ENCODE results near the gene PEX26.
"Not testable (repeated sequence)": the region's sequence is repeated elsewhere in the genome, so short reads cannot be mapped to it uniquely, and the experiment has no call there.

The PEX26 gene

GRCh38 chr22:18056807-18057474, 20.8 kb upstream of the PEX26 start:
- DNase-seq (ENCODE audit: low read depth), result no peak

- no peak for DNase-seq (ENCODE audit: low read depth)
These were observed 20.1 kb upstream of the PEX26 start for GRCh38 chr22:18057568-18058209.

- no peak for DNase-seq (ENCODE audit: low read depth)
These were observed 19.3 kb upstream of the PEX26 start for GRCh38 chr22:18058371-18059093.

GRCh38 chr22:18059094-18059417, 18.7 kb upstream of the PEX26 start:
- no peak for DNase-seq (ENCODE audit: low read depth)

DNA sequence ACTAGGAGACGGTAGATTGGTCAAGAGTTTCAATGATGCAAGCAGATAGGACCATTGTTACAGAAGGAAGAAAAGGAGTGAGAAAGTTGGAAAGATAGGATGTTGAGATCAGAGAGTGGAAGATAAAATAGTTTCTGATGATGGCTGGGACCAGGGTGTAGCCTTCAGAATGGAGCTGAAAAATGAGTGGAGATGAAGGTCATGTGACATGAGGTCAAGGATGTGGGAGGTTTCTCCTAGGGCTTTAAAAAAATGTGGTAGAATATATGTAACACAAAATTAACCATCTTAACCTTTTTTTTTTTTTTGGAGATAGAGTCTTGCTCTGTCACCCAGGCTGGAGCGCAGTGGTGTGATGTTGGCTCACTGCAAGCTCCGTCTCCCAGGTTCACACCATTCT, 18.3 kb upstream of the PEX26 start:
- no peak for DNase-seq (ENCODE audit: low read depth)

DNA sequence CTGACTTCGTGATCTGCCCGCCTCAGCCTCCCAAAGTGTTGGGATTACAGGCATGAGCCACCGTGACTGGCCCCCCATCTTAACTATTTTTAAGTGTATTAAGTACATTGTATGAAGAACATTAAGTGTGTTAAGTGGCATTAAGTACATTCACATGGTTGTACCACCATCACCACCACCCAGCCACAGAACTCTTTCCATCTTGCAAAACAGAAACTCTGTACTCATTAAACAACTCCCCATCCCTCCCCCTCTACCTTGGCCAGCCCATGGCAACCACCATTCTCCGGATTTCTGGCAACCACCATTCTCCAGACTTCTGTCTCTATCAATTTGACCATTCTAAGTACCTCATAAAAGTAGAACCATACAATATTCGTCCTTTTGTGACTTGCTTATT, 17.8 kb upstream of the PEX26 start:
- DNase-seq (ENCODE audit: low read depth), result no peak

DNA sequence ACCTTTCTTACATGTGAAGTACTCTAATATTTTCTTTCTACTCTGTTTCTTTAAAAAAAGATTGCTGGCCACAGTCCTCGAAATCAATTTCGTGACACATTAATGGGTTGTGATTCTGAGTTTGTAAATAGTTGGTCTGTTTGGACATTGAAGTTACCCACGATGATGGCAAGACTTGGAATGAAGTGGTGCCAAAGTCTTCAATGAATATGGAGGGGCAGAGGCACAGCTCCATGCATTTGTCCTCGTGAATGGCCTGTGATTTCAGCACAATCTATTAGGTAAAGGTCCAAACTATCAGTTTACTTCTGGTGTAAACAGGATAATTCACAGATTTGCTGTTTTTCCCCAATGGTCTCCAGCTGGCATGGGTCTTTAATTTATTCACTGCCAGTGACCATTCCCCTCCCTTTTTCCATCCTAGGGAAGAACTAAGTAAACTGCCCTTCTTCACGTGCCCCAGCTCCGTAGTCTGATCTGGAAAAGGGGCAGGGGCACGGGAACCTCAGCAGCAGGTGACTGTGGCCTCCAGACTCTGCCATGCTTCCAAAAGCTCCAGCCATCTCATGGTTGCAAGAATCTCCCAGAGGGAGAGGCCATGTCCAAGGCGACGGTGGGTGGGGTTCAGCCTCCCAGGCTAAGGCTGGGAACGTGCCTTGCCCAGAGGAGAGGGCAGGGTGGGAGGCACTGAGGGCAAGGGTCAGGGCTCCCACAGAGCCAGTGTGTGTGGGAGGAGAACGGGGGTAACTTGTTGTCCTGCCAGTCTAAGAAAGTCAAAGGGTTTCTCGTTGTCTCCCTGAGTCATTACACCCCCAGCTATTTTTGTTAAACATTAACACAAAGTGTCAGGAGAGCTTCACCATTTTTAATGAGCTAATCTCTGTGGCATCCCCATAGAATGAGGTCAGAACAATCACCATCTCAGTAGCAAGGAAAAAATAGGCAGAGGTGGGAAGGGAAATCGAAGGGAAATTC, 16.9 kb upstream of the PEX26 start:
- DNase-seq (ENCODE audit: low read depth), result no peak

- DNase-seq (ENCODE audit: low read depth), result no peak
These were observed 15.4 kb upstream of the PEX26 start for GRCh38 chr22:18062421-18062820.

GRCh38 chr22:18063306-18063705, 14.5 kb upstream of the PEX26 start:
- DNase-seq (ENCODE audit: low read depth), result no peak

DNA sequence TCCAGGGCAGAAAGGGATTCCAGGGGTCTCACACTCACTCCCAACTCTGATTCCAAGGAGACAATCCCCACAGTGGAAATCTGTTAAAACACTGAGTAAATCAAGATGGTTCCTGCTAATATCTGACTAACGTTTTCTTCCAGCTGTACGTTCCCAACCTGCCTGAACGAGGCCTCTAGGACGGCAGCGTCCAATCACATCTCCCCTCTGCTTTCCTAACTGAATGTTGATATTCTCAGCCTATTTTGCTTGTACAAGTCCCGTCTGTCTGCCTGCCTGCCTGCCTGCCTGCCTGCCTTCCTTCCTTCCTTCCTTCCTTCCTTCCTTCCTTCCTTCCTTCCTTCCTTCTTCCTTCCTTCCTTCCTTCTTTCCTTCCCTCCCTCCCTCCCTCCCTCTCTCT, 14.1 kb upstream of the PEX26 start:
- not testable (repeated sequence) for DNase-seq (ENCODE audit: low read depth)

GRCh38 chr22:18064636-18065035, 13.2 kb upstream of the PEX26 start:
- no peak for DNase-seq (ENCODE audit: low read depth)

- no peak for DNase-seq (ENCODE audit: low read depth)
These were observed 12.5 kb upstream of the PEX26 start for GRCh38 chr22:18065256-18065655.

GRCh38 chr22:18066181-18066859, 11.5 kb upstream of the PEX26 start:
- no peak for DNase-seq (ENCODE audit: low read depth)

DNA sequence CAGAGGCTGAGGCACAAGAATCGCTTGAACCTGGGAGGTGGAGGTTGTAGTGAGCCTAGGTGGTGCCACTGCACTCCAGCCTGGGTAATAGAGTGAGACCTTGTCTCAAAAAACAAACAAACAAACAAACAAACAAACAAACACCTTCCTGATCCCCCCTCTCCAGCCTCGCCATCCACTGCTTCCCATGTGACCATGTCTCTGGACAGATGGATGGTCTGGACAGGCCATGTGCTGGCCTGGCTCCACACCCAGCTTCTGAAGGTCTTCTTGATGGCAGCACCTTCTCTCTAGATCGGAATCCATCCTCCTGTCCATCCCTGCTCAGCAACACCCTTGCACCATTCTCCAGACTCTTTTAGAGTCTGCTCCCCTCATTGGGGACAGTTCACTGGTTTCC, 10.7 kb upstream of the PEX26 start:
- no peak for DNase-seq (ENCODE audit: low read depth)

- DNase-seq (ENCODE audit: low read depth), result no peak
These were observed 10.0 kb upstream of the PEX26 start for GRCh38 chr22:18067548-18068341.

DNA sequence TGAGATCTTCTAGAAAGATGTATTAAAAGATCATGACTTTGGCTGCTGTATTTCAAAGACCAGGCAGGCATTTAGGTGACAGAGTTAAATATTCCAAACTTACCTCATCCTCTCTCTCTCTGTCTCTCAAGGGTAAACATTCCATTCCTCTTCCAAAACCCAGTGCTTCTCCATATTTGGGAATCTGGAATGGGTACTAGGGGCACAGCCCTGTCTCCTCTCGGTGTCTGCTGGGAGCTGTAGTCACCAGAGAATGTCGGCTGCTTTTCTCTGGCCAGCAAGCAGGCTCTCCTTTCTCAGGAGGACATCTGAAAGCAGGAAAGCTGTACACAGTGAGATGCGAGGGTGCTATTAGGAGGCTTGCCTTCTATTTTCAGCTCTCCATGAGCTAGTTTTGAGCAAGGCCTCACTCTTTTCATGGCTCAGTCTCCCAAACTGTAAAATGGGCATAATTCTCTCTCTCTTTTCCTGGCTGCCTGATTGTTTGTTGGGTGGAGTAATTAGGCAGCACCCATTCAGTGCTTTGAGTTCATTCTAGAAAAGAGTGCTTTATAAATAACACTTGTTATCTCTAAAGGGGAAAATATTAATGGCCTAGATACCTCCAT, 9.3 kb upstream of the PEX26 start:
- DNase-seq (ENCODE audit: low read depth), result no peak

DNA sequence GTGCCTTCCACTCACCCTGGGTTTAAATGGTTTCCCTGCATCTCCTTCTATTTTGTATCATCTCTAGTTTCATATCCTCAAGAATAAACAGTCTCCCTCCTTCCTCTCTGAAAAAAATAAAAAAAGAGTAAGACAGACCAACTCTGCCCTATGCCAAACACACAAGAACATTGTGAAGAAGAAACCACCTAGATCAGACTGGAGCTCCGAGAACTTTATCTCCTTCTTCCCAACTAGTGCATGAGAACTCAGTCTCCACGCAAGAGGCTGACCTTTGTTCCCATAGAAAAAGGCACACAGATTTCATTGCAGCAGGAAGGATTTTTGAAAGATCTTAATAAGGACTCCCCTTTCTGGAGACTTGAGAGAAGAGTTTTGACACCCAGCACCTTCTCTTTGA, 8.7 kb upstream of the PEX26 start:
- DNase-seq (ENCODE audit: low read depth), result no peak

- no peak for DNase-seq (ENCODE audit: low read depth)
These were observed 7.7 kb upstream of the PEX26 start for GRCh38 chr22:18070041-18070440.

GRCh38 chr22:18070556-18071306, 7.1 kb upstream of the PEX26 start:
- DNase-seq (ENCODE audit: low read depth), result no peak

Data from HS-27A (cell line).